HEK293T (cell line): ENCODE data around the gene ANTXR1.

Experiments used
- ELF4 ChIP-seq: fragments of 450-650 bp; IDR thresholded peaks from 2 replicates; pipeline ENCODE4 v1.6.1; 2017; ENCODE audit warnings: antibody characterized with exemption
- HDGF ChIP-seq: fragments of 450-650 bp; IDR thresholded peaks from 2 replicates; pipeline ENCODE4 v1.6.1; 2017; ENCODE audit warnings: antibody characterized with exemption, borderline replicate concordance
- SUZ12 ChIP-seq: fragments of 450-650 bp; IDR thresholded peaks from 2 replicates; pipeline ENCODE4 v1.6.1; 2016; ENCODE audit warnings: mild to moderate bottlenecking
- ZNF384 ChIP-seq: fragments of 450-650 bp; IDR thresholded peaks from 2 replicates; pipeline ENCODE4 v1.6.1; 2016

- TF ChIP-seq ZNF384 (no peak), ELF4 (no peak), HDGF (no peak), SUZ12 (no peak)
These were observed 43.1 kb upstream of the ANTXR1 start for GRCh38 chr2:68969736-68970490.
